ENCODE measurements around the gene SPATA1. TPM values are rescaled to one million over a fixed set of nuclear protein-coding genes. Genes with fewer than 3 reads are reported as not detected.

Gene SPATA1
- total and polyA plus RNA-seq, 2 donors (not counting 1 experiment from before 2014, with no cell fraction given) = 0.73 to 8.6 TPM

- Histone ChIP-seq H3K79me2 (ENCODE audit: control insufficient read depth, insufficient read depth, low read length) (no peaks in the 10 kb centered on the region), H2AFZ (ENCODE audit: insufficient read depth, low read depth, low read length, poor library complexity, severe bottlenecking) (no peak overlapping the region), H3K9ac (ENCODE audit: low read length) (no peak overlapping the region), H4K20me1 (ENCODE audit: control insufficient read depth, insufficient read depth, low read length, poor library complexity, severe bottlenecking) (no peaks in the 10 kb centered on the region), H3K9me3 (ENCODE audit: control extremely low read depth in 1 of 3, control insufficient read depth in 2 of 3, insufficient read depth in 1 of 3, low read length in 2 of 3) (no peaks in the 10 kb centered on the region), H3K4me3 (ENCODE audit: control extremely low read depth in 1 of 5, extremely low read depth in 1 of 5, insufficient read depth in 1 of 5, low read depth in 2 of 5, low read length in 4 of 5) (no peak overlapping the region), H3K4me1 (ENCODE audit: control insufficient read depth in 2 of 2, insufficient read depth in 2 of 2, low read length in 2 of 2) (peaks cover 0 to 2% of the 10 kb centered on the region in 2 donors), H3K4me2 (replicated peaks; ENCODE audit: low read depth, low read length, poor library complexity, severe bottlenecking) (no peak overlapping the region), H3K27me3 (replicated peaks in 1 of 4; ENCODE audit: control extremely low read depth in 1 of 4, control insufficient read depth in 3 of 4, insufficient read depth in 4 of 4, low read length in 3 of 4) (no peaks in the 10 kb centered on the region), H3K36me3 (replicated peaks in 1 of 2; ENCODE audit: control extremely low read depth in 1 of 2, control insufficient read depth in 1 of 2, extremely low read depth in 1 of 2, insufficient read depth in 2 of 2, low read length in 1 of 2) (peaks cover 3 to 5% of the 10 kb centered on the region in 2 experiments), H3K27ac (ENCODE audit: low read length in 2 of 2) (no peak overlapping the region)
- DNase-seq (no peak), ATAC-seq (ENCODE audit: low read depth) (no peak)
- H3K27me3 Mint-ChIP-seq = no peaks in the 10 kb centered on the region
- TF ChIP-seq EZH2 (IDR thresholded peaks at IDR 0.05; ENCODE audit: borderline replicate concordance, insufficient read depth, low read depth, low read length, poor library complexity, severe bottlenecking) (no peak), CTCF (IDR thresholded peaks at IDR 0.05) (no peak)
- H3K4me3 Mint-ChIP-seq = no peak overlapping the region
- H3K27ac Mint-ChIP-seq = no peak overlapping the region
- H3K4me1 Mint-ChIP-seq = peaks cover 13% of the 10 kb centered on the region
- H3K9me3 Mint-ChIP-seq (ENCODE audit: insufficient read depth) = no peaks in the 10 kb centered on the region
- intact Hi-C loops (cut with micrococcal nuclease) = no loop called here
- ChIA-PET CTCF (no interaction called here), POLR2A (no interaction called here)
These were observed 32.4 kb downstream of the SPATA1 start for GRCh38 chr1:84538599-84538998.

- Histone ChIP-seq H3K4me2 (replicated peaks; ENCODE audit: low read depth, low read length, poor library complexity, severe bottlenecking) (no peak overlapping the region), H4K20me1 (ENCODE audit: control insufficient read depth, insufficient read depth, low read length, poor library complexity, severe bottlenecking) (no peaks in the 10 kb centered on the region), H3K4me1 (ENCODE audit: control insufficient read depth in 2 of 2, insufficient read depth in 2 of 2, low read length in 2 of 2) (peaks cover 0 to 2% of the 10 kb centered on the region in 2 donors), H3K9me3 (ENCODE audit: control extremely low read depth in 1 of 3, control insufficient read depth in 2 of 3, insufficient read depth in 1 of 3, low read length in 2 of 3) (no peaks in the 10 kb centered on the region), H2AFZ (ENCODE audit: insufficient read depth, low read depth, low read length, poor library complexity, severe bottlenecking) (no peak overlapping the region), H3K27me3 (replicated peaks in 1 of 4; ENCODE audit: control extremely low read depth in 1 of 4, control insufficient read depth in 3 of 4, insufficient read depth in 4 of 4, low read length in 3 of 4) (no peaks in the 10 kb centered on the region), H3K36me3 (replicated peaks in 1 of 2; ENCODE audit: control extremely low read depth in 1 of 2, control insufficient read depth in 1 of 2, extremely low read depth in 1 of 2, insufficient read depth in 2 of 2, low read length in 1 of 2) (peaks cover 3 to 5% of the 10 kb centered on the region in 2 experiments), H3K4me3 (ENCODE audit: control extremely low read depth in 1 of 5, extremely low read depth in 1 of 5, insufficient read depth in 1 of 5, low read depth in 2 of 5, low read length in 4 of 5) (no peak overlapping the region), H3K79me2 (ENCODE audit: control insufficient read depth, insufficient read depth, low read length) (no peaks in the 10 kb centered on the region), H3K27ac (ENCODE audit: low read length in 2 of 2) (no peak overlapping the region), H3K9ac (ENCODE audit: low read length) (no peak overlapping the region)
- POLR2A ChIA-PET = interaction anchor here (0.6 kb wide), 1 partner anchor 60 kb away, joined by 3 read pairs; no protein-coding TSS in a partner anchor
- no CpG with 5 or more reads among the region's 3 CpGs for WGBS (ENCODE audit: insufficient coverage)
- Mint-ChIP-seq H3K9me3 (ENCODE audit: insufficient read depth) (no peaks in the 10 kb centered on the region), H3K27me3 (no peaks in the 10 kb centered on the region), H3K4me1 (peaks cover 13% of the 10 kb centered on the region), H3K4me3 (no peak overlapping the region), H3K27ac (no peak overlapping the region)
- intact Hi-C loops (cut with micrococcal nuclease) = loop anchor here (5.0 kb wide), 1 partner anchor 33 kb away; the partner anchor contains the start of genes GNG5 and SPATA1
- ATAC-seq (ENCODE audit: low read depth) (no peak), DNase-seq (no peak)
- CTCF ChIA-PET = interaction anchor here (1.0 kb wide), 1 partner anchor 98 kb away, joined by 4 read pairs; no protein-coding TSS in a partner anchor
- TF ChIP-seq CTCF (IDR thresholded peaks at IDR 0.05) = no peak
- no peak for TF ChIP-seq EZH2 (IDR thresholded peaks at IDR 0.05; ENCODE audit: borderline replicate concordance, insufficient read depth, low read depth, low read length, poor library complexity, severe bottlenecking)
These were observed 33.8 kb downstream of the SPATA1 start for GRCh38 chr1:84539972-84540371.

Data from B cell (primary cell).